ENCODE data around the gene ZNF622.

Gene ZNF622

GRCh38 chr5:16430349-16431089, 35.1 kb downstream of the ZNF622 start:
- no peak for DNase-seq (ENCODE audit: low spot score)

- DNase-seq (ENCODE audit: low spot score), result no peak
Observed at GRCh38 chr5:16428359-16428758, 37.2 kb downstream of the ZNF622 start.

- DNase-seq (ENCODE audit: low spot score), result no peak
Observed at GRCh38 chr5:16427587-16427986, 38.0 kb downstream of the ZNF622 start.

- DNase-seq (ENCODE audit: low spot score), result no peak
Observed at GRCh38 chr5:16418471-16418922, 47.1 kb downstream of the ZNF622 start.

- no peak for DNase-seq (ENCODE audit: low spot score)
Observed at GRCh38 chr5:16417398-16418074, 48.1 kb downstream of the ZNF622 start.

- DNase-seq (ENCODE audit: low spot score), result no peak
Observed at GRCh38 chr5:16414861-16415260, 50.7 kb downstream of the ZNF622 start.

- no peak for DNase-seq (ENCODE audit: low spot score)
Observed at GRCh38 chr5:16413166-16413860, 52.3 kb downstream of the ZNF622 start.

GRCh38 chr5:16412556-16412955, 53.0 kb downstream of the ZNF622 start:
- DNase-seq (ENCODE audit: low spot score), result no peak

- no peak for DNase-seq (ENCODE audit: low spot score)
Observed at GRCh38 chr5:16411741-16412455, 53.7 kb downstream of the ZNF622 start.

- DNase-seq (ENCODE audit: low spot score), result no peak
Observed at GRCh38 chr5:16411235-16411634, 54.4 kb downstream of the ZNF622 start.

- no peak for DNase-seq (ENCODE audit: low spot score)
Observed at GRCh38 chr5:16410338-16410737, 55.3 kb downstream of the ZNF622 start.

- DNase-seq (ENCODE audit: low spot score), result no peak
Observed at GRCh38 chr5:16406630-16407029, 59.0 kb downstream of the ZNF622 start.

- DNase-seq (ENCODE audit: low spot score), result no peak
Observed at GRCh38 chr5:16406023-16406422, 59.6 kb downstream of the ZNF622 start.

Measured in HuH-7.5 (cell line).